D721Med (cell line): ENCODE data around the gene ATXN7L1.

Source experiments
- DNase-seq: peaks from one replicate; pipeline ENCODE4 v3.0.0; 2011; ENCODE audit warnings: low spot score; ENCODE audit not compliant: insufficient read length
- FAIRE-seq: peaks from 2 replicates; lab custom pipeline; 2011; peaks lifted over from hg19 to GRCh38; lab: Jason Lieb, UNC
- TF ChIP-seq, protein P1 (sequence below): IDR thresholded peaks from 2 replicates; pipeline ENCODE4 v1.5.1; 2012; ENCODE audit warnings: mild to moderate bottlenecking, control low read depth; ENCODE audit not compliant: insufficient read depth; ENCODE audit errors: missing control alignments

Gene ATXN7L1

DNA sequence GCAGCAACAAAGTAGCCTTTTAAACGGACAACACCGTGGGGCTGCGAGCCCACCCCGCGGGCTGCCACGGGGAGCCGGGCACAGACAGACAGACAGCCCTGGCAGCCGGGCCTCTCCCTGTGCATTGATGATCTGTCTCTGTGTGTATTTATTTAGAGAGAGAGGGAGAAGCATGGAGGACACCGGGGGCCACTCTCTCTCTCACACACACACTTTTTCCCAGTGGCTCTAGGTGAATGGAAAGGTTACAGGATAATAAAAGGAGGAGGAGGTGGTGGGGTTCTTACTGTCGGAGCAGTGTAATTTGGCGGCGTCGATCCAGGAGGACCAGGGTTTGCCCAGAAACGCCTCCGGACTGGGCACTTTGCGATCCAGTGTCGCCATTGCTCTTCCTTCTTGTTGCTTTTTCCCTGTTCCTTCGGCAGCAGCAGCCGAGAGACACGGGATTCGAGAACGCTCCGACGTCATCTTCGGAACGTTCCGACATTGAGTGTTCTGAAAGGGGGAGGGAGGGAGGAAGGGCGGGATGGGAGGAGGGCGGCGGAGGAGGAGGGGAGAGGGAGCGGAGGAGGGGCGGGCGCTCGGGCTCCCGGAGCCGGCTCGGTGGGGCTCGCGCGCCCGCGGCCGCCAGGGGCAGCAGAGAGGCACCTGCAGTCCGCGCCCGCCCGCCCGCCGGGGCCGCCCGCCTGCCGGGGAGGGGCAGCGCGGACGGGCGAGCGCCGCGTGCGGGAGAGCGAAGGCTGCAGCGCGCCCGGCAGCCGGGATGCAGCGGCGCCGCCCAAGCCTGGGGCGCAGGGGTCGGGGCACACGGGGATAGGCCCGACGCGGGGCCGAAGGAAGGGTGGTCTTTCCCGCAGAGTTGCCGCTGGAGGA lies at the start of gene ATXN7L1:
Gene ATXN7L1, minus strand, starts transcription at position 509 of the 873 bp plus-strand sequence. Its CDS starts 41 bp downstream, at position 468.
- FAIRE-seq (no peak), DNase-seq (peak; percentile 66)
- TF ChIP-seq, protein P1, sequence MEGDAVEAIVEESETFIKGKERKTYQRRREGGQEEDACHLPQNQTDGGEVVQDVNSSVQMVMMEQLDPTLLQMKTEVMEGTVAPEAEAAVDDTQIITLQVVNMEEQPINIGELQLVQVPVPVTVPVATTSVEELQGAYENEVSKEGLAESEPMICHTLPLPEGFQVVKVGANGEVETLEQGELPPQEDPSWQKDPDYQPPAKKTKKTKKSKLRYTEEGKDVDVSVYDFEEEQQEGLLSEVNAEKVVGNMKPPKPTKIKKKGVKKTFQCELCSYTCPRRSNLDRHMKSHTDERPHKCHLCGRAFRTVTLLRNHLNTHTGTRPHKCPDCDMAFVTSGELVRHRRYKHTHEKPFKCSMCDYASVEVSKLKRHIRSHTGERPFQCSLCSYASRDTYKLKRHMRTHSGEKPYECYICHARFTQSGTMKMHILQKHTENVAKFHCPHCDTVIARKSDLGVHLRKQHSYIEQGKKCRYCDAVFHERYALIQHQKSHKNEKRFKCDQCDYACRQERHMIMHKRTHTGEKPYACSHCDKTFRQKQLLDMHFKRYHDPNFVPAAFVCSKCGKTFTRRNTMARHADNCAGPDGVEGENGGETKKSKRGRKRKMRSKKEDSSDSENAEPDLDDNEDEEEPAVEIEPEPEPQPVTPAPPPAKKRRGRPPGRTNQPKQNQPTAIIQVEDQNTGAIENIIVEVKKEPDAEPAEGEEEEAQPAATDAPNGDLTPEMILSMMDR = peak; percentile 36

DNA sequence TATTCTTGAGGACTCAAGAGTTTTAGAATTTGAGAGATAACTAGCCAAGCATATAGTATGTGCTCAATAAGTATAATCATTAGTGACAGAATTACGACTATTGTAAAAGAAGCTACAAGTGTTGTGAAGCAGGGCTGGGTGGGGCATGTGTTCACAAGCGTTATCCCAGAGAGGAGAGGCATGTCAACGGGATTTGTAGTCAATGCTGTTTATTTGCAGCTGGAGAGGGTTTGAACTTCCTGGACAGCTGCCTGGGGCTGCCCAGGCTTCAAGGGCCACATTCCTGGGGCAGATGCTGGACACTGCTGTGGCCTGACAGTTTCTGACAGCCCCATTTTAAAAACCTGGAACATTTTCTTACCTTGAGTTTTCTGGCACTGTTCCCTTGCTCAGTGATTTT lies 49.7 kb upstream of the ATXN7L1 start:
- FAIRE-seq (no peak), DNase-seq (no peak)
- TF ChIP-seq, protein P1 = no peak

GRCh38 chr7:105924945-105925344 lies 48.5 kb upstream of the ATXN7L1 start:
- FAIRE-seq (no peak), DNase-seq (no peak)
- TF ChIP-seq, protein P1 = no peak

DNA sequence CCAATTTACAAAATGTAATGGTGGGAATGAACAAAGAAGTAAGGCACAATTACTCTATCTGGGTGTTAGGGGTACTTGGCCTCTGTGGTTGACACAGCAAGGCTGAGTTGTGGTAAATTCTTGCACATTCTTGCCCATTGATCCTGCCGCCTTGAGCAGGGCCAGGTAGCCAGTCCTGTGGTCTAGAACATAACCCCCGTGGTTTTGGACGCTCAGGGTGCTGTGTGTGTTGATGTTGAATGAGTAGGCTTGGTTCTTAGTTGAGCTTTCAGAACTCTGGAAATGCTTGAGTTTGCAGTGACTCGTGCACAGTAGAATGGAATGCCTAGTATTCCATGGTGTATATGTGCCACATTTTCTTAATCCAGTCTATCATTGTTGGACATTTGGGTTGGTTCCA lies 44.4 kb upstream of the ATXN7L1 start:
- FAIRE-seq (no peak), DNase-seq (no peak)

GRCh38 chr7:105917659-105918058 lies 41.3 kb upstream of the ATXN7L1 start:
- TF ChIP-seq, protein P1 = no peak
- no peak for FAIRE-seq
- no peak for DNase-seq

More for the DNA sequence above, 44.4 kb upstream of the ATXN7L1 start:
- TF ChIP-seq, protein P1 = no peak

- TF ChIP-seq, protein P1 = no peak
- FAIRE-seq (no peak), DNase-seq (no peak)
Observed at GRCh38 chr7:105916603-105917002, 40.2 kb upstream of the ATXN7L1 start.

- TF ChIP-seq, protein P1 = no peak
- no peak for FAIRE-seq
Observed at GRCh38 chr7:105913947-105914346, 37.5 kb upstream of the ATXN7L1 start.

More at GRCh38 chr7:105913947-105914346, 37.5 kb upstream of the ATXN7L1 start:
- no peak for DNase-seq
